HEK293 (cell line): ENCODE results near the gene TKT.

Source experiments
- CTCF ChIA-PET: fragments of 350-600 bp; formaldehyde crosslinking; extraction: SDS; loops from one replicate; lab custom pipeline; 2021; ENCODE audit warnings: antibody characterized with exemption; lab: Yijun Ruan, JAX
- POLR2A ChIA-PET: fragments of 300-600 bp; formaldehyde crosslinking; extraction: SDS; loops from one replicate; lab custom pipeline; 2020; ENCODE audit warnings: antibody characterized with exemption, inconsistent platforms; lab: Yijun Ruan, JAX
- H3K27ac ChIP-seq: fragments of 200-500 bp; sonication (Bioruptor generic); 2 replicates; pipeline ENCODE4 v1.5.1; 2014; ENCODE audit warnings: low read depth, low read length, control low read depth, inconsistent platforms; ENCODE audit errors: extremely low read depth
- H3K36me3 ChIP-seq, 2 experiments: fragments of 200-500 bp in 1 of 2; sonication (Bioruptor generic) in 1 of 2; 1 replicate in 1 of 2; 2 replicates in 1 of 2; pipeline ENCODE4 v1.5.1; 2014 to 2017; ENCODE audit warnings: inconsistent platforms in 2 of 2, low read length in 2 of 2; ENCODE audit not compliant: control insufficient read depth in 2 of 2, insufficient read depth in 1 of 2
- H3K4me1 ChIP-seq: fragments of 200-500 bp; sonication (Bioruptor generic); 2 replicates; pipeline ENCODE4 v1.5.1; 2014; ENCODE audit warnings: mild to moderate bottlenecking, low read length, inconsistent platforms; ENCODE audit not compliant: control insufficient read depth, insufficient read depth
- H3K4me3 ChIP-seq: 2 replicates; pipeline ENCODE4 v1.5.1; 2011; ENCODE audit warnings: low read depth, mild to moderate bottlenecking, control low read depth, low read length, moderate library complexity
- H3K9me3 ChIP-seq: fragments of 200-500 bp; sonication (Bioruptor generic); 2 replicates; pipeline ENCODE4 v1.5.1; 2014; ENCODE audit warnings: low read depth, low read length, inconsistent platforms; ENCODE audit not compliant: control insufficient read depth, insufficient read depth
- GLIS1 ChIP-seq: fragments of 450-650 bp; formaldehyde crosslinking; IDR thresholded peaks from 2 replicates; pipeline ENCODE4 v1.5.1; 2016; ENCODE audit warnings: missing biosample characterization, missing genetic modification characterization
- GLIS2 ChIP-seq: fragments of 450-650 bp; formaldehyde crosslinking; IDR thresholded peaks from 2 replicates; pipeline ENCODE4 v1.5.1; 2016; ENCODE audit warnings: missing biosample characterization, missing genetic modification characterization
- KLF1 ChIP-seq: fragments of 450-650 bp; formaldehyde crosslinking; IDR thresholded peaks from 2 replicates; pipeline ENCODE4 v1.5.1; 2016; ENCODE audit warnings: missing biosample characterization, missing genetic modification characterization
- KLF10 ChIP-seq: fragments of 450-650 bp; IDR thresholded peaks from 2 replicates; pipeline ENCODE4 v1.5.1; 2018; ENCODE audit warnings: missing biosample characterization, mild to moderate bottlenecking, missing genetic modification characterization
- MYNN ChIP-seq: fragments of 450-650 bp; formaldehyde crosslinking; IDR thresholded peaks from 2 replicates; pipeline ENCODE4 v1.5.1; 2016; ENCODE audit warnings: missing biosample characterization, missing genetic modification characterization, borderline replicate concordance
- PRDM1 ChIP-seq: fragments of 450-650 bp; formaldehyde crosslinking; IDR thresholded peaks from 2 replicates; pipeline ENCODE4; 2016; ENCODE audit warnings: missing biosample characterization, missing genetic modification characterization
- SP2 ChIP-seq: fragments of 450-650 bp; formaldehyde crosslinking; IDR thresholded peaks from 2 replicates; pipeline ENCODE4 v1.5.1; 2016; ENCODE audit warnings: missing biosample characterization, missing genetic modification characterization
- ZBTB17 ChIP-seq: fragments of 450-650 bp; formaldehyde crosslinking; IDR thresholded peaks from 2 replicates; pipeline ENCODE4 v1.5.1; 2016; ENCODE audit warnings: missing biosample characterization, missing genetic modification characterization
- ZBTB44 ChIP-seq: fragments of 450-650 bp; IDR thresholded peaks from 2 replicates; pipeline ENCODE4 v1.5.1; 2018; ENCODE audit warnings: missing biosample characterization, mild to moderate bottlenecking, missing genetic modification characterization
- ZNF10 ChIP-seq: fragments of 450-650 bp; formaldehyde crosslinking; IDR thresholded peaks from 2 replicates; pipeline ENCODE4 v1.5.1; 2017; ENCODE audit warnings: missing biosample characterization, missing genetic modification characterization
- ZNF121 ChIP-seq: fragments of 450-650 bp; formaldehyde crosslinking; IDR thresholded peaks from 2 replicates; pipeline ENCODE4 v1.5.1; 2016; ENCODE audit warnings: missing biosample characterization, missing genetic modification characterization
- ZNF133 ChIP-seq: fragments of 450-650 bp; formaldehyde crosslinking; IDR thresholded peaks from 2 replicates; pipeline ENCODE4 v1.5.1; 2016; ENCODE audit warnings: missing biosample characterization, missing genetic modification characterization
- ZNF146 ChIP-seq: fragments of 450-650 bp; formaldehyde crosslinking; IDR thresholded peaks from 2 replicates; pipeline ENCODE4 v1.5.1; 2016; ENCODE audit warnings: missing biosample characterization, missing genetic modification characterization
- ZNF202 ChIP-seq: fragments of 450-650 bp; formaldehyde crosslinking; IDR thresholded peaks from 2 replicates; pipeline ENCODE4 v1.5.1; 2016; ENCODE audit warnings: missing biosample characterization, missing genetic modification characterization, borderline replicate concordance
- ZNF214 ChIP-seq: fragments of 450-650 bp; formaldehyde crosslinking; IDR thresholded peaks from 2 replicates; pipeline ENCODE4 v1.5.1; 2017; ENCODE audit warnings: missing biosample characterization, mild to moderate bottlenecking, missing genetic modification characterization, borderline replicate concordance
- ZNF292 ChIP-seq: fragments of 450-650 bp; formaldehyde crosslinking; IDR thresholded peaks from 2 replicates; pipeline ENCODE4 v1.5.1; 2016; ENCODE audit warnings: low read depth, missing biosample characterization, missing genetic modification characterization, borderline replicate concordance
- ZNF366 ChIP-seq: fragments of 450-650 bp; formaldehyde crosslinking; conservative IDR thresholded peaks from 2 replicates; pipeline ENCODE4 v1.5.1; 2016; ENCODE audit warnings: missing biosample characterization, missing genetic modification characterization
- ZNF391 ChIP-seq: fragments of 450-650 bp; formaldehyde crosslinking; IDR thresholded peaks from 2 replicates; pipeline ENCODE4 v1.5.1; 2016; ENCODE audit warnings: low read depth, missing biosample characterization, missing genetic modification characterization, borderline replicate concordance
- ZNF426 ChIP-seq: fragments of 450-650 bp; formaldehyde crosslinking; IDR thresholded peaks from 2 replicates; pipeline ENCODE4 v1.5.1; 2017; ENCODE audit warnings: missing biosample characterization, missing genetic modification characterization, mild to moderate bottlenecking, inconsistent platforms, moderate library complexity
- ZNF548 ChIP-seq: fragments of 450-650 bp; formaldehyde crosslinking; IDR thresholded peaks from 2 replicates; pipeline ENCODE4 v1.5.1; 2016; ENCODE audit warnings: missing biosample characterization, missing genetic modification characterization
- ZNF654 ChIP-seq: fragments of 450-650 bp; formaldehyde crosslinking; IDR thresholded peaks from 2 replicates; pipeline ENCODE4 v1.5.1; 2016; ENCODE audit warnings: low read depth, missing biosample characterization, missing genetic modification characterization
- ZNF670 ChIP-seq: fragments of 450-650 bp; formaldehyde crosslinking; IDR thresholded peaks from 2 replicates; pipeline ENCODE4 v1.5.1; 2016; ENCODE audit warnings: missing biosample characterization, missing genetic modification characterization, low read depth
- ZNF76 ChIP-seq: fragments of 450-650 bp; formaldehyde crosslinking; IDR thresholded peaks from 2 replicates; pipeline ENCODE4; 2016; ENCODE audit warnings: low read depth, missing biosample characterization, missing genetic modification characterization, borderline replicate concordance
- ZNF830 ChIP-seq: fragments of 450-650 bp; IDR thresholded peaks from 2 replicates; pipeline ENCODE4 v1.5.0; 2018; ENCODE audit warnings: missing biosample characterization, missing genetic modification characterization, low read depth, mild to moderate bottlenecking, moderate library complexity
- ZSCAN30 ChIP-seq: fragments of 450-650 bp; IDR thresholded peaks from 2 replicates; pipeline ENCODE4 v1.5.1; 2018; ENCODE audit warnings: missing biosample characterization, mild to moderate bottlenecking, missing genetic modification characterization, moderate library complexity
- TF ChIP-seq, protein P1 (sequence below): fragments of 450-650 bp; formaldehyde crosslinking; IDR thresholded peaks from 2 replicates; pipeline ENCODE4 v1.5.1; 2016; ENCODE audit warnings: missing biosample characterization, missing genetic modification characterization

TKT gene

GRCh38 chr3:53221827-53222182 is 34.0 kb downstream of the TKT start (continued):
- TF ChIP-seq ZNF133 (tag by site-specific recombination) (no peak), ZNF214 (tag by site-specific recombination) (no peak), SP2 (no peak), ZNF548 (tag by site-specific recombination) (no peak), ZNF146 (tag by site-specific recombination) (no peak), GLIS2 (tag by site-specific recombination) (no peak), KLF1 (tag by site-specific recombination) (no peak), ZNF292 (tag by site-specific recombination) (no peak)
- TF ChIP-seq, all 188 proteins: peak for 0

DNA sequence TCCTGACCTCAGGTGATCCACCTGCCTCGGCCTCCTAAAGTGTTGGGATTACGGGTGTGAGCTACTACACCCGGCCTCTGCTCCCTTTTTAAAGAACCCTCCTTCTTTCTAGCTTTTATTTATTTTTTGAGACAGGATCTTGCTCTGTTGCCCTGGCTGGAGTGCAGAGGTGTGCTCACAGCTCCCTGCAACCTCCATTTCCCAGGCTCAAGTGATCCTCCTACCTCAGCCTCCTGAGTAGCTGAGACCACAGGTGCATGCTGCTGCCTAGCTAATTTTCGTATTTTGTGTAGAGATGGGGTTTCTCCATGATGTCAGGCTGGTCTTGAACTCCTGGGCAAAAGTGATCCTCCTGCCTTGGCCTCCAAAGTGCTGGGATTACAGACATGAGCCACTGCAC is 34.5 kb downstream of the TKT start:
- ChIA-PET CTCF (no interaction called here), POLR2A (no interaction called here)
- Histone ChIP-seq H3K9me3 (no peaks in the 10 kb centered on the region), H3K4me1 (no peaks in the 10 kb centered on the region), H3K4me3 (no peak overlapping the region), H3K27ac (no peak overlapping the region), H3K36me3 (peaks cover 0 to 45% of the 10 kb centered on the region in 2 experiments; a peak in 1 of 3 replicates)
- TF ChIP-seq ZNF121 (tag by site-specific recombination): peak; percentile 43; the same call in 1 of the 2 replicates
- no peak for TF ChIP-seq KLF10 (tag by site-specific recombination)
- TF ChIP-seq ZNF10 (tag by site-specific recombination): no peak
- no peak for TF ChIP-seq ZNF670 (tag by site-specific recombination)
- no peak for TF ChIP-seq ZNF830 (tag by site-specific recombination)
- TF ChIP-seq ZNF426 (tag by site-specific recombination): no peak

DNA sequence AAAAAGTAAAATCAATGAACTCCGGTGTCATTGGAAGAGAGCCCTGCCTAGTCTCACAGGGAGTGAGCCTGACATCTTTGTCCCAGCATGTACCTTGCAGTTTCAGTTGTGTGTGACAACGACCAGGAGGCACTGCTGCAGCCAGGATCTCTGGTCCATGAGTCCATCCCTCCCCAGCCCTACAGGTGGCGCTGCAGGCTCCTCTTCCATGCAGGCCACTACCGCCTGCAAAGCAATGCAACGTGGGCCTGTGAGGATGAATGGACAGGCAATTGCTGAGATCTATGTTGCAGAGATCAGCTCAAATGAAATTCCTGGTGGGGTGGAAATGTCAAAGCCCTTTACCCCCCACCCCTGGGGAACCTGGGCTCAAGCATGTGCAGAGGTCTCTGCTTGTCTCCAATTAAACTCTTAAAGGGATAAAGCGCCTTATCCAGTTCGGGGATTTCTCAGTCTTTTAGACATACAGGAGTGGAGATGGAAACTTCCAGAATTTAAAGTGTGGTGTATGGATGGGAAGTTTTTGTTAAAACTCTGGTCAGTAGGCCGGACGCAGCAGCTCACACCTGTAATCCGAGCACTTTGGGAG is 35.8 kb downstream of the TKT start:
- no peaks in the 10 kb centered on the region for H3K9me3 ChIP-seq
- no peak overlapping the region for H3K4me3 ChIP-seq
- no peak for TF ChIP-seq PRDM1 (tag by site-specific recombination)
- TF ChIP-seq ZNF654: peak; percentile 59
- TF ChIP-seq ZNF391 (tag by site-specific recombination): 0 out of 2 replicates have a peak, but pooled peaks have one; percentile 26
- TF ChIP-seq GLIS1 (tag by site-specific recombination): 0 out of 2 replicates have a peak, but pooled peaks have one; percentile 20
- no peak for TF ChIP-seq MYNN (tag by site-specific recombination)
- TF ChIP-seq ZNF76: 0 out of 2 replicates have a peak, but pooled peaks have one; percentile 11
- no peak for TF ChIP-seq ZNF366
- no peak for TF ChIP-seq ZNF202
- peak; percentile 54 for TF ChIP-seq ZBTB17 (tag by site-specific recombination)
- peak; percentile 24; the same call in 1 of the 2 replicates for TF ChIP-seq ZBTB44
- TF ChIP-seq, protein P1, sequence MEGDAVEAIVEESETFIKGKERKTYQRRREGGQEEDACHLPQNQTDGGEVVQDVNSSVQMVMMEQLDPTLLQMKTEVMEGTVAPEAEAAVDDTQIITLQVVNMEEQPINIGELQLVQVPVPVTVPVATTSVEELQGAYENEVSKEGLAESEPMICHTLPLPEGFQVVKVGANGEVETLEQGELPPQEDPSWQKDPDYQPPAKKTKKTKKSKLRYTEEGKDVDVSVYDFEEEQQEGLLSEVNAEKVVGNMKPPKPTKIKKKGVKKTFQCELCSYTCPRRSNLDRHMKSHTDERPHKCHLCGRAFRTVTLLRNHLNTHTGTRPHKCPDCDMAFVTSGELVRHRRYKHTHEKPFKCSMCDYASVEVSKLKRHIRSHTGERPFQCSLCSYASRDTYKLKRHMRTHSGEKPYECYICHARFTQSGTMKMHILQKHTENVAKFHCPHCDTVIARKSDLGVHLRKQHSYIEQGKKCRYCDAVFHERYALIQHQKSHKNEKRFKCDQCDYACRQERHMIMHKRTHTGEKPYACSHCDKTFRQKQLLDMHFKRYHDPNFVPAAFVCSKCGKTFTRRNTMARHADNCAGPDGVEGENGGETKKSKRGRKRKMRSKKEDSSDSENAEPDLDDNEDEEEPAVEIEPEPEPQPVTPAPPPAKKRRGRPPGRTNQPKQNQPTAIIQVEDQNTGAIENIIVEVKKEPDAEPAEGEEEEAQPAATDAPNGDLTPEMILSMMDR (tag by site-specific recombination): peak; percentile 79
- 0 out of 2 replicates have a peak, but pooled peaks have one; percentile 40 for TF ChIP-seq ZSCAN30 (tag by site-specific recombination)
- CTCF ChIA-PET: interaction anchor here (0.6 to 1.5 kb wide), 18 partner anchors 9 to 890 kb away, joined by 3 to 7 read pairs (median 4); no protein-coding TSS in a partner anchor
- H3K4me1 ChIP-seq: no peaks in the 10 kb centered on the region
- POLR2A ChIA-PET: no interaction called here
- peaks cover 0 to 31% of the 10 kb centered on the region in 2 experiments; a peak in 1 of 3 replicates for H3K36me3 ChIP-seq
- H3K27ac ChIP-seq: no peak overlapping the region
